GM12864 (cell line): ENCODE measurements around the gene KRT7.

Experiments used
- DNase-seq: peaks from one replicate; pipeline ENCODE4 v3.0.0-alpha.2; 2011; ENCODE audit warnings: low read depth
- H3K4me3 ChIP-seq: 2 replicates; pipeline ENCODE4 v1.5.1; 2011; ENCODE audit warnings: mild to moderate bottlenecking, low read depth, low read length, control low read depth
- CTCF ChIP-seq: IDR thresholded peaks from 2 replicates; pipeline ENCODE4 v1.5.1; 2011; ENCODE audit warnings: low read depth, mild to moderate bottlenecking, moderate library complexity, low read length, control low read depth, inconsistent platforms; ENCODE audit errors: missing control alignments

KRT7 gene

GRCh38 chr12:52266514-52266913, 33.5 kb downstream of the KRT7 start:
- TF ChIP-seq CTCF = no peak
- DNase-seq = no peak
- H3K4me3 ChIP-seq = no peak overlapping the region

- no peak overlapping the region for H3K4me3 ChIP-seq
- no peak for TF ChIP-seq CTCF
- no peak for DNase-seq
Observed at GRCh38 chr12:52267266-52267665, 34.2 kb downstream of the KRT7 start.

- DNase-seq = no peak
- no peak overlapping the region for H3K4me3 ChIP-seq
- no peak for TF ChIP-seq CTCF
Observed at GRCh38 chr12:52267699-52268098, 34.7 kb downstream of the KRT7 start.

- DNase-seq = no peak
- TF ChIP-seq CTCF = no peak
- no peak overlapping the region for H3K4me3 ChIP-seq
Observed at GRCh38 chr12:52268212-52268611, 35.2 kb downstream of the KRT7 start.

GRCh38 chr12:52270541-52271070, 37.6 kb downstream of the KRT7 start:
- TF ChIP-seq CTCF = no peak
- H3K4me3 ChIP-seq = no peak overlapping the region
- no peak for DNase-seq

- no peak for DNase-seq
- H3K4me3 ChIP-seq = no peak overlapping the region
- TF ChIP-seq CTCF = no peak
Observed at GRCh38 chr12:52271158-52271557, 38.1 kb downstream of the KRT7 start.

- no peak for DNase-seq
- no peak within 1 kb of the TSS for H3K4me3 ChIP-seq
- no peak for TF ChIP-seq CTCF
Observed at GRCh38 chr12:52274521-52275120, 41.6 kb downstream of the KRT7 start, which contains the start of gene KRT86. KRT86 (plus strand) TSS chr12:52274645; CDS start chr12:52301917, 27,272 bp downstream.
